HG03460 (cell line): ENCODE measurements around the gene SORBS2.

Experiments used
- ATAC-seq: cut with Tn5 transposase; IDR thresholded peaks from one replicate; pipeline ENCODE4 v1.9.1; 2021; ENCODE audit not compliant: unreplicated experiment

Gene SORBS2

GRCh38 chr4:185648631-185649030 lies 163.4 kb downstream of the SORBS2 start:
- ATAC-seq: no peak

- ATAC-seq: no peak
Observed at GRCh38 chr4:185645403-185645802, 166.6 kb downstream of the SORBS2 start.

DNA sequence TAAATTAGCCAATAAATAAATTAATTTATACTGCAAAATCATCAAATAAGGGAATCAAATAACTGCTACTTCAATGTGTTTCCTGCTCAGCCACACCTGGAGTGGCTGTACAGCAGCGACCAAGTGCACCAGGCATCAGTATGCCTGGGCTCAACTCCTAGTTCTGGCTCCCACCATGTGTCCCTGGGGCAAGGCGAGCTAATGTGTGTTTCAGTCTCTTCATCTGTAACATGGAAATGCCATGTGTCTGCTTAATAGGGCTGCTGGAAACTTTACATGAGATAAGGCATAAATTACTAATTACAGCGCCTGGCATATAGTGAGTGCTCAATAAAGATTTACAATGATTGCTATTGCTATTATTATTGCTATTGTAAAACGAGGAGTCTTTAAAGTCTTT lies 167.6 kb downstream of the SORBS2 start:
- no peak for ATAC-seq

- no peak for ATAC-seq
Observed at GRCh38 chr4:185642907-185643306, 169.1 kb downstream of the SORBS2 start.

DNA sequence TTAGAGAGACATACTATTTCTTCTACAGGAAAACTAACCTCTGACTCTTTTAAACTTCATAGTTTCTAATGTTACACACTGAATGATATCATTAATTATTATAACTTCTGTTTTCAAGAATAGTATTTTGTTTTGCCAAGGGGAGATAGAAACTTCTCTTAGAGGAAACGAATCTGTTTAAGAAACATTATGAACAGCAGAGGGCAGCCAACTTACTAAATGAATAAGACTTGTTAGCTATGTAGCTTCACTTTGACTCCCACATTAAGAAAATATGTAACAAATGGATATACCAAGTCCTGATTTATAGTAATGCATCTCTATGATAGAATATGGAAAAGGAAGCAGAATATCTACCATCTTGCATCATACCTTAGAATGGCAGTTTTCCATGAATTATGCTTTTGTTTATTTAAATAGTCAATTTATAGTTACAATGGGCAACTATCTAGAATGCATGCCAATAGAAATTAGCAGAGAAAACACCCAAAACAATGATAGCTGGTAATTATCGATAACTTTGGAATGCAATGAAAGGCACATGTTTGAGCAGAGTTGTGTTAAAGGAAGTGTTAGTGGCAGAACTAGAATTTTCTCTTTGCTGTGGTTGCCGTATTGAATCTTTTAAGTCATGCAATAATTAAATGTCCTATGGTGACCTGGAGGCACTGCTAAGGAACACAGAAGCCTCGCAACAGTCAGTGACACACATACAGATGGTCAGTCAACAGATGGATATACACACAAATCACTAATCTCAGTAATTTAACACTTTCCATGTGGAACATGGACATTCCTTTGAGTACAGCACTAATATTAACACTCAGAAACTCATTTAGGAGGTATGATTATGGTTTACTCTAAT lies 171.0 kb downstream of the SORBS2 start:
- peak; percentile 52 for ATAC-seq

DNA sequence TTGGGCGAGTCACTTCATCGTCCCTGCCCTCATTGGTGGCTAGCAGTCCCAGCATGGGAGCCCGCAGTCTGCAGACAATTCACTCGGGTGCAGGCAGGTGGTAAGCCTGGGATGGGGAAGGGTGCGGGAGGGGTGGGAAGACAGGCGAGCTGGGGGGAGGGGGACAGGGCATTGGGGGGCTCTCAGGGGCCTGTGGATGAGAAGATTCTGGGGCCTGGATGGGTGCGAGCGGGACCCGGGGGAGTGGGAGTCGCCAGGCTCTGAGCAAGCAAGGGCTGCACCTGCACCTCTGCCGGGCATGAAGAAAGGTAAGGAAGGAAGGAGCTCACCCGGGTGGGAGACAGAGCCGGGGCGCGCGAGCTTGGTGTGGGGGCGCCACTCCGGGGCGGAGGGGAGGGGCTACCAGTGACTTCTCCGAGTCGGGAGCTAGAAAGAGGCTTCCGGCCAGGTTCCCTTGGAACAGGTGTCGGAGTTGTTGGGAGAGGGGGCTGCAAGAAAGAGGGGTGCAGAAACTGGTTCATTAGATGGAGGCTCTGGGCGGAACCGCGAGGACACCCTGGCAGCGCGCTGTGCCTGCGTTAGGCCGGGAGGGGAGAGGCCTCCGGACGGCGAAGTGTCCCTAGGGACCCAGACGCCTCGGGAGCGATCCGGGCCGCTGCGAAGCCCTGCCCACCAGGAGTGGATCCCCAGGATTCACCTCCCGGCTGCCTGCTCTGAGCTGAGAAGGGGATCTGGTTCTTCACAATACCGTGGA lies 173.3 kb downstream of the SORBS2 start:
- no peak for ATAC-seq

DNA sequence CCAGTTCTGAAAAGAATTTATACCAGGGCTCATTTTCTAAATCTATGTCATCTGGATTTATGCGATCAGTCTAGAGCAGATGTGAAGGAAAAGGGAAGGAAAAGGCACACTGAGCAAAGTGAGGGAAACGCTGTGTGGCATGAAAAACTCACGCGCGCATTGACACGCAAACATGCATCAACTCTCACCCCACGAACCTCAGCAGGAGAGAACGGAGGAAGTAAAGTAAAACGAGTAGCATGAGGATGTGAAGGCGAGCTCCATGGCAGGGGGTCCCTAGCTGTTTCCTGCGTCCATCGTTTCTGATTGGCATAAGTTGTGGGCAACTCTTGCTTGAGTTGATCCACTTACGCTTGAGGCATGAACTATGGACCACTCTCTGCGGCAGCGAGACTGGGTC lies 173.9 kb downstream of the SORBS2 start:
- ATAC-seq: no peak

GRCh38 chr4:185637163-185637875 lies 174.7 kb downstream of the SORBS2 start:
- ATAC-seq: no peak

GRCh38 chr4:185634066-185634652 lies 177.8 kb downstream of the SORBS2 start:
- no peak for ATAC-seq

DNA sequence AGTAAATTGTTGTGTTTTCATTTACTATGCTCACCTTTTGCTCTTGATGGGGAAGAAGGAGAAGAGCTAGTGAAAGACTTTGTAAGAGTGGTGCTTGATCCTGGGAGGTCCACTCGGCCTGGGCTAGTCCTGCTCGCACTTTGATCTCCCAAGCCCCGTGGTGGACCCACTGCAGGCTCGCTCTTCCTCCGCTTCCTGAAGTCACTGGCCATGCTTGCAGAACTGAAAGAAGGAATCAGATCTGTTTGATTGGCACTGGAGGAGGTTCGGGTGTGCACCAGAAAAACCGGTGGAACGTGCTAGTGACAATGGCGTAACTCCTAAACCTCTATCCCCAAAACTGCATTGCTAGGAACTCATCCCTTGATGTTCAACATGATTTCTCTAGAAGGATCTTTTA lies 185.2 kb downstream of the SORBS2 start:
- no peak for ATAC-seq

- ATAC-seq: no peak
Observed at GRCh38 chr4:185625503-185625902, 186.5 kb downstream of the SORBS2 start.

- ATAC-seq: no peak
Observed at GRCh38 chr4:185624259-185624589, 187.8 kb downstream of the SORBS2 start.

- ATAC-seq: no peak
Observed at GRCh38 chr4:185623444-185624258, 188.3 kb downstream of the SORBS2 start.

DNA sequence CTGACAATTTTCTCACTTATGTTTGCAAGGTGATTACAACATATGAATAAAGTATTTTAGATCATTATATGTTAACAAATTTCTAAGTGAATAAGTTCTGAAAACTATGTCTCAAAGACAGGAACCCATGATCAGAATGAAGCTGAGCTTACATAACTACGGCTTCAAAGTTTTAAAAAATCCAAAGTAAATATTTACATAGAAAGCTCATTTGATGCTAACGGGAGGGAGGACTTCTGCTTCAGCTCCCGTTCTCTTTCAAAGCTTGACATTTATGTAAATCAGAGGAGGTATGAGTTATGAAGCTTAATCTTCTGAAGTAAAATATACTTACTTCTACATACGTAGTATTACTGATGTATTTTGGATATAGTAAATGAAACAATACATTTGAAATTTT lies 203.8 kb downstream of the SORBS2 start:
- no peak for ATAC-seq

- no peak for ATAC-seq
Observed at GRCh38 chr4:185602397-185602796, 209.6 kb downstream of the SORBS2 start.

- ATAC-seq: no peak
Observed at GRCh38 chr4:185600801-185601434, 211.1 kb downstream of the SORBS2 start.

DNA sequence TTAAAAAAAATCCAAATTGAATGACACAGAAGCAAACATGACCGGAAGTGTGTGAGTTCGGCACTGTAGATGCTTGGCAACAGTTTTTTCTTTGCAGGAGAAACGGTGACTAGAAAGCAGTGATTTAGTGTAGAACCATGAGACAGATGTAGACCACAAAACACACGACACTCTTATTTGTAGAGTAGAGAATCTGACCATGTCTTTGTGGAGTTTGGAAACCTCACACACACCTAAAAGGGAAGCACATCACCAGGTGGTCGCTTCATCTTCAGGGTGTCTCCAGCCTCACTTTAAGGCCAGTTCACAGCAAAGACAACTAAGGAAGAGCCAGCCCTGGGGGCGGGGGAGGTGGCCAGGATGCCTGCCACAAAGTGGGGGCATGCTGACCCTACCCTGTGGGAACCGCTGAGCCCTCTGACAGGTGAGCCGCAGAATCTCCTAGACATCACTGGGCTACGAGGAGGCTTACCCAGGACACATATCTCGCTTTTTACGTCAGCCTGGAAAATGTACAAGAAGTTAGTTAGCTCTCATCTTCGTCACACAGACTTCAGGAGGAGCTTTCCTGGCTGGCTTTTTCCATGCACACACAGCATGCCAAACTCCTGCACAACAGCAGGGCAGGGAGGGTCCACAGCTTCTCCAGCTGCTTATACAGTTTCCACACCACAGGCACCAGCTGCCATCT lies 212.3 kb downstream of the SORBS2 start:
- no peak for ATAC-seq

DNA sequence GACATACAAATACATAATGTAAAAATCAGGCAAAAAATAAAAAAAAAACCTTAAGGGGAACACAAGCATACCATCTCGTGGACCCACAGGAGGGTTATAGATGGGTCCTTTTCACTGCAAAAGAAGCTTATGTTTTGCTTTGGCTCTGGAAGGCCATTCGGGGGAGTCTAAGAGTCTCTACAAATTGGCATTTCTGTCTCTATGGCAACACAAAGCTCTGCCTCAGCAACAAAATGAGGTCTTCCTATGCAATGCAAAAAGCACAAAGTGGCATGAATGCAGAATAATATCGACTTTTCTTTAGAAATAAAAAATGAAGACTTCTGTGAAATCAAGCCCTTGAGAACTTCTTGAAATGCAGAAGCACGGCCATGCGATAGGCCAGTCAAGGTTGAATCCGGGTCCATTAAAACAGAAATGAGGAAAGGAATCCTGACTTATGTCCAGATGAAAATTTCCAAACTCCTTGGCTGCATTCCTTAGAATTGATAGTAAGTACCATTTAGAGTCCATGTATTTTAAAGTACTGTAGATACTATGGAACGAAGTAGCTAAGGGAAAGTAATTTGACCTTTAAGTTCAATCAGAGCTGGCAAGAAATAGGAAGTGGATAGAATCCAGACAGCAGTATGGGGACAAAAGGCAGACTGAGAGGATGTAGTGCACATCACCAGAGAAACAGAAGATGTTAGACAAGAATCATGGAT lies 213.0 kb downstream of the SORBS2 start:
- ATAC-seq: no peak
